BE2C (cell line): ENCODE results near the gene SMAD3.
A peak's percentile ranks its signal among the peaks of the same experiment; 100 is the strongest.

Experiments used
- DNase-seq: peaks from one replicate; pipeline ENCODE4 v3.0.0-alpha.2; 2020
- H3K27me3 ChIP-seq: fragments of 250-450 bp; sonication (Bioruptor Pico); 2 replicates; pipeline ENCODE4 v1.5.1; 2020; ENCODE audit warnings: mild to moderate bottlenecking
- H3K36me3 ChIP-seq: fragments of 250-450 bp; sonication (Bioruptor Pico); 2 replicates; pipeline ENCODE4 v1.5.1; 2020; ENCODE audit warnings: mild to moderate bottlenecking
- H3K4me1 ChIP-seq: fragments of 250-450 bp; sonication (Bioruptor Pico); 2 replicates; pipeline ENCODE4 v1.5.1; 2020
- H3K4me3 ChIP-seq: 2 replicates; pipeline ENCODE4 v1.5.1; 2011; ENCODE audit warnings: low read depth, low read length
- H3K9me3 ChIP-seq: fragments of 250-450 bp; sonication (Bioruptor Pico); 2 replicates; pipeline ENCODE4 v1.5.1; 2020
- CTCF ChIP-seq: IDR thresholded peaks from 2 replicates; pipeline ENCODE4 v1.5.1; 2012; ENCODE audit warnings: mild to moderate bottlenecking, low read depth, low read length

Gene SMAD3

GRCh38 chr15:67064607-67065530 is 533 bp upstream of the SMAD3 start:
- no peaks in the 10 kb centered on the region for H3K4me1 ChIP-seq
- no peaks in the 10 kb centered on the region for H3K9me3 ChIP-seq
- no peak for DNase-seq
- no peak for TF ChIP-seq CTCF
- peak overlapping the region; percentile 84 for H3K4me3 ChIP-seq
- no peaks in the 10 kb centered on the region for H3K36me3 ChIP-seq
- no peaks in the 10 kb centered on the region for H3K27me3 ChIP-seq

GRCh38 chr15:67066041-67066958 is 898 bp downstream of the SMAD3 start:
- Histone ChIP-seq H3K4me3 (peak overlapping the region; percentile 84), H3K27me3 (no peaks in the 10 kb centered on the region), H3K36me3 (no peaks in the 10 kb centered on the region), H3K4me1 (no peaks in the 10 kb centered on the region), H3K9me3 (no peaks in the 10 kb centered on the region)
- DNase-seq = peak; percentile 41
- TF ChIP-seq CTCF = no peak

GRCh38 chr15:67066959-67067853 is 1.8 kb downstream of the SMAD3 start:
- Histone ChIP-seq H3K4me1 (no peaks in the 10 kb centered on the region), H3K36me3 (no peaks in the 10 kb centered on the region), H3K4me3 (peak overlapping the region; percentile 84), H3K27me3 (no peaks in the 10 kb centered on the region), H3K9me3 (no peaks in the 10 kb centered on the region)
- DNase-seq = no peak
- no peak for TF ChIP-seq CTCF

GRCh38 chr15:67067930-67068551 is 2.6 kb downstream of the SMAD3 start:
- Histone ChIP-seq H3K4me3 (no peak overlapping the region), H3K27me3 (no peaks in the 10 kb centered on the region), H3K36me3 (no peaks in the 10 kb centered on the region), H3K9me3 (no peaks in the 10 kb centered on the region), H3K4me1 (no peaks in the 10 kb centered on the region)
- DNase-seq = no peak
- no peak for TF ChIP-seq CTCF

GRCh38 chr15:67068710-67069400 is 3.5 kb downstream of the SMAD3 start:
- Histone ChIP-seq H3K4me3 (no peak overlapping the region), H3K27me3 (no peaks in the 10 kb centered on the region), H3K9me3 (no peaks in the 10 kb centered on the region), H3K4me1 (no peaks in the 10 kb centered on the region), H3K36me3 (no peaks in the 10 kb centered on the region)
- DNase-seq = no peak
- no peak for TF ChIP-seq CTCF
